Spinal cord (tissue), 10 donors: ENCODE results near the gene TRMT112. TPM values are rescaled to one million over a fixed set of nuclear protein-coding genes. Genes with fewer than 3 reads are reported as not detected.
A peak's percentile ranks its signal among the peaks of the same experiment; 100 is the strongest.
"Not testable (repeated sequence)": the region's sequence is repeated elsewhere in the genome, so short reads cannot be mapped to it uniquely, and the experiment has no call there.

Experiments used
- DNase-seq, 6 donors: peaks; one replicate each; pipeline versions ENCODE4 v3.0.0 to v3.0.0-alpha.2; 2013 to 2015; ENCODE audit warnings: low spot score in 6 of 6, low read depth in 4 of 6
- H3K27ac ChIP-seq: one replicate; pipeline ENCODE4 v1.5.1; 2013; ENCODE audit warnings: low read depth, low read length, control low read depth
- H3K27me3 ChIP-seq: one replicate; pipeline ENCODE4 v1.6.1; 2013; ENCODE audit warnings: low read length; ENCODE audit not compliant: control insufficient read depth, insufficient read depth
- H3K36me3 ChIP-seq: one replicate; pipeline ENCODE4 v1.6.1; 2013; ENCODE audit warnings: low read length; ENCODE audit not compliant: control insufficient read depth, insufficient read depth
- H3K4me1 ChIP-seq: one replicate; pipeline ENCODE4 v1.6.1; 2013; ENCODE audit warnings: low read length; ENCODE audit not compliant: control insufficient read depth, insufficient read depth
- H3K4me3 ChIP-seq: one replicate; pipeline ENCODE4 v1.5.1; 2013; ENCODE audit warnings: low read depth, low read length, control low read depth
- H3K9me3 ChIP-seq: one replicate; pipeline ENCODE4 v1.6.1; 2013; ENCODE audit warnings: low read length; ENCODE audit not compliant: control insufficient read depth, insufficient read depth
- WGBS: methylation state at CpG from one replicate; pipeline ENCODE4 v1.1.5; 2013; ENCODE audit warnings: missing lambda C conversion rate; ENCODE audit not compliant: insufficient coverage; 5-methylcytosine and 5-hydroxymethylcytosine counted together
- polyA plus RNA-seq, 2 donors: library from polyadenylated mRNA; unstranded; fragments of 120-200 nt; gene quantifications; one replicate each; pipeline ENCODE4 v1.2.1, GENCODE V29; 2013; ENCODE audit not compliant: insufficient read length in 2 of 2
- total RNA-seq, 2 donors: library from RNA; depleted of rRNA in 1 of 2; stranded (reverse); fragments of 120-200 nt in 1 of 2; fragments of >200 nt in 1 of 2; gene quantifications; one replicate each; pipeline versions ENCODE4 v1.2.3 to v1.2.4, GENCODE V29; 2013 to 2014
- donor health status: healthy.

The TRMT112 gene
- total and polyA plus RNA-seq, 4 donors: 84.2 to 343 (median 143) TPM

- 88% methylated on average over 24 of the region's 24 CpGs for WGBS
- Histone ChIP-seq H3K4me3 (no peak overlapping the region), H3K36me3 (peaks cover 52% of the 10 kb centered on the region), H3K27ac (no peak overlapping the region), H3K9me3 (no peaks in the 10 kb centered on the region), H3K4me1 (peaks cover 24% of the 10 kb centered on the region), H3K27me3 (no peaks in the 10 kb centered on the region)
- no peak for DNase-seq
These were observed 2.4 kb downstream of the TRMT112 start for GRCh38 chr11:64314805-64315561.

GRCh38 chr11:64314146-64314804 is 3.1 kb downstream of the TRMT112 start:
- no peak for DNase-seq
- 91% methylated on average over 15 of the region's 19 CpGs for WGBS
- Histone ChIP-seq H3K4me1 (peaks cover 20% of the 10 kb centered on the region), H3K36me3 (peaks cover 49% of the 10 kb centered on the region), H3K27me3 (no peaks in the 10 kb centered on the region), H3K4me3 (no peak overlapping the region), H3K27ac (no peak overlapping the region), H3K9me3 (no peaks in the 10 kb centered on the region)

DNA sequence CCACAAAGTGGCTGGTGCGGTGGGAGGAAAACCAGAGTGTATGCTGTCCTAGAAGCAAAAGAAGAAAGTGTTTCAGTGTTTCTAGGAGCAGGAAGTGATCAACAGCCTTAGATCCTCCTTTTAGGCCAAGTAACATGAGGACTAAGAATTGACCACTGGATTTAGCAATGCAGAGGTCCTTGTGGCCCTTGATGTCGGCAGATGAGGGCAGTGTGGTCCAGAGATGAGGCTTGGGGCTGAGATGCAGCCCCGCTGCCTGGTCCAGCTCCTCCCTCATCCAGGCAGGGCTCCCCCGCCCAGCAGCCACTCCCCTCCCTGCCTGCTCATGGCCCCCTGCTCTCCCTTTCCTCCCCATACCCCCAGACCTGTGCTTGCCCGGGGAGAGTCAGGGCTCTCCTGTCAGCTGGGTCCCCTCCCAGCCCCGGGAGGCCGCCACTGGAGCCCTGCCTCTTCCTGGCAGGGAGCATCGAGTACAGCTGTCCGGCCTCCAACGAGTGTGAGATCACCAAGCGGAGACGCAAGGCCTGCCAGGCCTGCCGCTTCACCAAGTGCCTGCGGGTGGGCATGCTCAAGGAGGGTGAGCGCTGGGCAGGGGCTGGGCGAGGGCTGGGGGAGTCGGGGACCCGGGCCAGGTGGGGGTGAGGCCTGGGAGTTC is 3.7 kb downstream of the TRMT112 start:
- Histone ChIP-seq H3K27ac (no peak overlapping the region), H3K27me3 (no peaks in the 10 kb centered on the region), H3K4me1 (peaks cover 14% of the 10 kb centered on the region), H3K9me3 (no peaks in the 10 kb centered on the region), H3K36me3 (peaks cover 49% of the 10 kb centered on the region), H3K4me3 (no peak overlapping the region)
- no peak for DNase-seq
- WGBS: 79% methylated on average over 16 of the region's 18 CpGs

- Histone ChIP-seq H3K27ac (no peak overlapping the region), H3K9me3 (no peaks in the 10 kb centered on the region), H3K4me3 (no peak overlapping the region), H3K27me3 (no peaks in the 10 kb centered on the region), H3K4me1 (peaks cover 14% of the 10 kb centered on the region), H3K36me3 (peaks cover 49% of the 10 kb centered on the region)
- DNase-seq: no peak
- WGBS: 95% methylated on average over 10 of the region's 10 CpGs
These were observed 4.4 kb downstream of the TRMT112 start for GRCh38 chr11:64312947-64313346.

GRCh38 chr11:64307795-64308194 is 9.6 kb downstream of the TRMT112 start:
- not testable (repeated sequence) for H3K9me3 ChIP-seq, H3K27ac ChIP-seq, H3K27me3 ChIP-seq, DNase-seq, H3K4me3 ChIP-seq
- peaks cover 29% of the 10 kb centered on the region for H3K4me1 ChIP-seq
- peaks cover 16% of the 10 kb centered on the region for H3K36me3 ChIP-seq
- WGBS: 95% methylated on average over 4 of the region's 5 CpGs

DNA sequence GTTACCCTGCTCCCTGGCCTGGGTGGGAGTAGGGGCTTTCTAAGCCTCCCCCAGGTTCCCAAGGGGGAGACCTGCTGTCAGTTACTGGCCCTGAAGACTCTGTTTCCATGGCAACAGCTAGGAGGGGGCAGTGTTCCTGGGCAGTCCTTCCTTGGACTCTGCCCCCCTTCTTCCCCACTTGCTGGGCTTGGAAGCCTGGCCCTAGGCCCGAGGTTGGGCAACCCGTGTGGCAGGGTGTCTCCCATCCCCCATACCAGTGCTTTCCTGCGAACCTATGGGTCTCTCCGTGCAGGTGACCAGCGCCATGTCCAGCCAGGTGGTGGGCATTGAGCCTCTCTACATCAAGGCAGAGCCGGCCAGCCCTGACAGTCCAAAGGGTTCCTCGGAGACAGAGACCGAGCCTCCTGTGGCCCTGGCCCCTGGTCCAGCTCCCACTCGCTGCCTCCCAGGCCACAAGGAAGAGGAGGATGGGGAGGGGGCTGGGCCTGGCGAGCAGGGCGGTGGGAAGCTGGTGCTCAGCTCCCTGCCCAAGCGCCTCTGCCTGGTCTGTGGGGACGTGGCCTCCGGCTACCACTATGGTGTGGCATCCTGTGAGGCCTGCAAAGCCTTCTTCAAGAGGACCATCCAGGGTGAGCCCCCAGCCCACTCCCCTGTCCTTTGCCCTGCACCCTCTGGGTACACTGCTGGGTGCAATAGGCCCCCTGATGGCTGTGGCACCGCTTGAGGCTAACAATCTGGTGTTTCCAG is 10.3 kb downstream of the TRMT112 start:
- 78% methylated on average over 13 of the region's 15 CpGs for WGBS
- H3K36me3 ChIP-seq: peaks cover 10% of the 10 kb centered on the region
- no peak overlapping the region for H3K27ac ChIP-seq
- no peaks in the 10 kb centered on the region for H3K9me3 ChIP-seq
- peaks cover 4% of the 10 kb centered on the region for H3K27me3 ChIP-seq
- no peak for DNase-seq
- H3K4me3 ChIP-seq: peak overlapping the region; percentile 70
- peaks cover 29% of the 10 kb centered on the region for H3K4me1 ChIP-seq

DNA sequence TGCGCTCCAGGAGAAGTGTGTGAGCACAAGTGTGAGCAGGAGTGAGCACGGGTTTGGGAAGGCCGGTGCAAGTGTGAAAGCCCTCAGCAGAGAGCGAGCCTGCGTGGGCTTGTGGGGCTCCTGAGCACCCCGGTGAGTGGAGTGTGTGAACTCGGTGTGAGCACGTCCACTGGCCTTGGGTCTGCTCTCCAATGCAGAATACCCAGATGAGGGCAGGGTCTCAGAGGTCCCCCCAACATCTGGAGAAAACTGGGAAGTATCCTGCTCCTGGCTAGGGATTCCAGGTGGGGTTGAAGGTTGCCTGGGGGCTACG is 10.8 kb downstream of the TRMT112 start:
- Histone ChIP-seq H3K4me1 (peaks cover 31% of the 10 kb centered on the region), H3K27ac (no peak overlapping the region), H3K4me3 (peak overlapping the region; percentile 70), H3K9me3 (no peaks in the 10 kb centered on the region), H3K27me3 (peaks cover 9% of the 10 kb centered on the region), H3K36me3 (peaks cover 9% of the 10 kb centered on the region)
- DNase-seq: no peak
- WGBS: 31% methylated on average over 9 of the region's 9 CpGs

- peak in 2 of 6 donors; percentile 65 to 70 for DNase-seq
- peaks cover 6% of the 10 kb centered on the region for H3K36me3 ChIP-seq
- H3K4me3 ChIP-seq: peak overlapping the region; percentile 70
- no peaks in the 10 kb centered on the region for H3K9me3 ChIP-seq
- under 1% methylated on average over 69 of the region's 71 CpGs for WGBS
- H3K27ac ChIP-seq: peak overlapping the region; percentile 61
- peaks cover 37% of the 10 kb centered on the region for H3K4me1 ChIP-seq
- peaks cover 14% of the 10 kb centered on the region for H3K27me3 ChIP-seq
These were observed 11.4 kb downstream of the TRMT112 start for GRCh38 chr11:64305691-64306562.
